Calu3 (cell line): ENCODE data around the gene TUFM. TPM values are rescaled to one million over a fixed set of nuclear protein-coding genes. Genes with fewer than 3 reads are reported as not detected.
"Not testable (repeated sequence)": the region's sequence is repeated elsewhere in the genome, so short reads cannot be mapped to it uniquely, and the experiment has no call there.

Experiments used
- BruUV-seq: library from RNA; stranded (reverse); fragments of 400-500 nt; replicated peaks from 2 replicates; lab custom pipeline; 2021; lab: Mats Ljungman, UMichigan
- CTCF ChIA-PET: fragments of 300-600 bp; sonication (Branson Sonifier 250); formaldehyde crosslinking; loops from one replicate; lab custom pipeline; 2022; ENCODE audit warnings: antibody characterized with exemption; lab: Charles Lee
- DNase-seq: peaks from one replicate; pipeline ENCODE4 v3.0.0; 2022
- H3K27ac Mint-ChIP-seq: one replicate; pipeline ENCODE4 v1.8.0; 2022; ENCODE audit warnings: mixed read lengths; ENCODE audit not compliant: unreplicated experiment
- H3K27me3 Mint-ChIP-seq: one replicate; pipeline ENCODE4 v1.8.0; 2022; ENCODE audit warnings: mixed read lengths; ENCODE audit not compliant: unreplicated experiment
- H3K36me3 Mint-ChIP-seq: one replicate; pipeline ENCODE4 v1.8.0; 2022; ENCODE audit warnings: mild to moderate bottlenecking, moderate library complexity, mixed read lengths; ENCODE audit not compliant: insufficient read depth, unreplicated experiment
- H3K4me1 Mint-ChIP-seq: one replicate; pipeline ENCODE4 v1.8.0; 2022; ENCODE audit warnings: mild to moderate bottlenecking, low read depth, mixed read lengths; ENCODE audit not compliant: unreplicated experiment
- H3K4me3 Mint-ChIP-seq: one replicate; pipeline ENCODE4 v1.8.0; 2022; ENCODE audit warnings: mild to moderate bottlenecking, low read depth, moderate library complexity, mixed read lengths; ENCODE audit not compliant: unreplicated experiment
- H3K9me3 Mint-ChIP-seq: one replicate; pipeline ENCODE4 v1.8.0; 2022; ENCODE audit warnings: low read depth, mixed read lengths; ENCODE audit not compliant: unreplicated experiment
- intact Hi-C: fragments of 100-400 bp; cut with micrococcal nuclease; formaldehyde crosslinking; loops from one replicate; pipeline ENCODE4 v1.10.0; 2022; ENCODE audit not compliant: unreplicated experiment
- total RNA-seq: library from RNA; stranded (reverse); gene quantifications from 2 replicates; pipeline ENCODE4 v1.2.3, GENCODE V29; 2022
- TF ChIP-seq, protein P1 (sequence below): fragments of 200-600 bp; IDR thresholded peaks from one replicate; pipeline ENCODE4 v1.8.0; 2022; ENCODE audit warnings: antibody characterized with exemption; ENCODE audit not compliant: unreplicated experiment

TUFM gene
- total RNA-seq, 1 experiment from 2014 or later: 273 TPM

DNA sequence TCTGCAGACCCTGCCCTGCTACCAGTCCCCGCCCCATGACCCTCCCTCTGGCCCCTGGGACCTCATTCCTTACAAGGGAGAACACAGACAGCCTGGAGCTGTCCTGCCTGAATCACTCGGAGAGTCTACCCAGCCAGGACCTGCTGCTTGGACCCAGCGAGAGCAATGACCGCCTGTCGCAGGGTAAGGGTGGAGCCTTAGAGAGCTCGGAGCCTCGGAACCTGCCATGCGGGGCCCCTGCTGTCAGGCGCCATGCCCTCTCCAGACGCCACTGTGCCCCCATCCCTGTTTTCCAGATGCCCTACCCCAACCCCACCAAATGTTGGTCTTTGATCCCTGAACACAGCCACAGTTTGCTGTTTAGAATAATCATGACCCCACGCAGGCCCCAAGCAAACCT, 23.1 kb upstream of the TUFM start:
- Mint-ChIP-seq H3K4me3 (no peak overlapping the region), H3K27me3 (no peaks in the 10 kb centered on the region), H3K27ac (no peak overlapping the region), H3K9me3 (no peaks in the 10 kb centered on the region), H3K36me3 (peaks cover 76% of the 10 kb centered on the region), H3K4me1 (peaks cover 20% of the 10 kb centered on the region)
- no peak for DNase-seq
- CTCF ChIA-PET: no interaction called here
- intact Hi-C loops: no loop called here
- TF ChIP-seq, protein P1, sequence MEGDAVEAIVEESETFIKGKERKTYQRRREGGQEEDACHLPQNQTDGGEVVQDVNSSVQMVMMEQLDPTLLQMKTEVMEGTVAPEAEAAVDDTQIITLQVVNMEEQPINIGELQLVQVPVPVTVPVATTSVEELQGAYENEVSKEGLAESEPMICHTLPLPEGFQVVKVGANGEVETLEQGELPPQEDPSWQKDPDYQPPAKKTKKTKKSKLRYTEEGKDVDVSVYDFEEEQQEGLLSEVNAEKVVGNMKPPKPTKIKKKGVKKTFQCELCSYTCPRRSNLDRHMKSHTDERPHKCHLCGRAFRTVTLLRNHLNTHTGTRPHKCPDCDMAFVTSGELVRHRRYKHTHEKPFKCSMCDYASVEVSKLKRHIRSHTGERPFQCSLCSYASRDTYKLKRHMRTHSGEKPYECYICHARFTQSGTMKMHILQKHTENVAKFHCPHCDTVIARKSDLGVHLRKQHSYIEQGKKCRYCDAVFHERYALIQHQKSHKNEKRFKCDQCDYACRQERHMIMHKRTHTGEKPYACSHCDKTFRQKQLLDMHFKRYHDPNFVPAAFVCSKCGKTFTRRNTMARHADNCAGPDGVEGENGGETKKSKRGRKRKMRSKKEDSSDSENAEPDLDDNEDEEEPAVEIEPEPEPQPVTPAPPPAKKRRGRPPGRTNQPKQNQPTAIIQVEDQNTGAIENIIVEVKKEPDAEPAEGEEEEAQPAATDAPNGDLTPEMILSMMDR: no peak
- no TSS peak for BruUV-seq

DNA sequence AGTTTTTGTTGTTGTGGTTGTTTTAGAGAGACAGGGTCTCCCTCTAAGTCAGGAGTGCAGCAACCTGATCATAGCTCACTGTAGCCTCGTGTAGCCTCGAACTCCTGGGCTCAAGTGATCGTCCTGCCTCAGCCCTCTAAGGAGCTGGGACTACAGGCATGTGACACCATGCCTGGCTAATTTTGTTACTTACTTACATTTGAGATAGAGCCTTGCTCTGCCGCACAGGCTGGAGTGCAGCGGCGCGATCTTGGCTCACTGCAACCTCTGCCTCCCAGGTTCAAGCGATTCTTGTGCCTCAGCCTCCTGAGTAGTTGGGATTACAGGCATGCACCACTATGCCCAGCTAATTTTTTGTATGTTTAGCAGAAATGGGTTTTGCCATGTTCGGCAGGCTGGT, 21.5 kb upstream of the TUFM start:
- BruUV-seq, H3K9me3 Mint-ChIP-seq, intact Hi-C loops, H3K27ac Mint-ChIP-seq, DNase-seq, H3K4me3 Mint-ChIP-seq, CTCF ChIA-PET, H3K27me3 Mint-ChIP-seq: not testable (repeated sequence)
- peaks cover 76% of the 10 kb centered on the region for H3K36me3 Mint-ChIP-seq
- peaks cover 22% of the 10 kb centered on the region for H3K4me1 Mint-ChIP-seq

DNA sequence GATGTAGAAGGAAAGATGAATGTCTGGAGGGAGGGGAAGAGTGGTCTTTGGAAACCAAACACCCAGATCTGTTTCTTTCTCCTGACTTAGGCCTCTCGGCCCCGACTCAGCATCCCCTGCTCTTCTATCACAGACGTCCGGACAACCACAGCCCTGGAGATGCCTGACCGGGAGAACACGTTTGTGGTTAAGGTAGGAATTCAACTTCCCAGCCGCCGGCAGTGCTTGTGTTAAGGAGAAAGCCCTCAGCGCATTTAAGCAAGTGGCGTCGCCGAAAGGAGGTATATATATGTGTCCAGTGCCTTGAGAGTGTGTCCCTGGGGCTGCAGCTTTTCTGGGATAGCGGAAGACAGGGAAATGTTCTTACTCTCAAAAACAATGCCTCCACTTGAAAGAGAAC, 21.1 kb upstream of the TUFM start:
- peaks cover 24% of the 10 kb centered on the region for H3K4me1 Mint-ChIP-seq
- no peak for DNase-seq
- peaks cover 76% of the 10 kb centered on the region for H3K36me3 Mint-ChIP-seq
- intact Hi-C loops: no loop called here
- H3K9me3 Mint-ChIP-seq: no peaks in the 10 kb centered on the region
- no peak overlapping the region for H3K4me3 Mint-ChIP-seq
- CTCF ChIA-PET: no interaction called here
- H3K27ac Mint-ChIP-seq: no peak overlapping the region
- TF ChIP-seq, protein P1: no peak
- H3K27me3 Mint-ChIP-seq: no peaks in the 10 kb centered on the region
- BruUV-seq: no TSS peak

DNA sequence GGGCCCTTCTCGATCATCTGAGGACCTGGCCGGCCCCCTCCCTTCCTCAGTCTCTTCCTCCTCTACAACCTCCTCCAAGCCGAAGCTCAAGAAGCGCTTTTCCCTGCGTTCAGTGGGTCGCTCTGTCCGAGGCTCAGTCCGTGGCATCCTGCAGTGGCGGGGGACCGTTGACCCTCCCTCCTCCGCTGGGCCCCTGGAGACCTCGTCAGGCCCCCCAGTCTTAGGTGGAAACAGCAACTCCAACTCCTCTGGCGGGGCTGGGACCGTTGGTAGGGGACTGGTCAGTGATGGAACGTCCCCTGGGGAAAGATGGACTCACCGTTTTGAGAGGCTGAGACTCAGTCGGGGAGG, 20.3 kb upstream of the TUFM start:
- intact Hi-C loops: no loop called here
- Mint-ChIP-seq H3K9me3 (no peaks in the 10 kb centered on the region), H3K36me3 (peaks cover 69% of the 10 kb centered on the region), H3K27ac (no peak overlapping the region), H3K4me1 (peaks cover 31% of the 10 kb centered on the region), H3K27me3 (no peaks in the 10 kb centered on the region), H3K4me3 (peak overlapping the region; percentile 93)
- TF ChIP-seq, protein P1: no peak
- no TSS peak for BruUV-seq
- CTCF ChIA-PET: interaction anchor here (0.6 kb wide), 1 partner anchor 25 kb away, joined by 3 read pairs; no protein-coding TSS in a partner anchor
- no peak for DNase-seq

DNA sequence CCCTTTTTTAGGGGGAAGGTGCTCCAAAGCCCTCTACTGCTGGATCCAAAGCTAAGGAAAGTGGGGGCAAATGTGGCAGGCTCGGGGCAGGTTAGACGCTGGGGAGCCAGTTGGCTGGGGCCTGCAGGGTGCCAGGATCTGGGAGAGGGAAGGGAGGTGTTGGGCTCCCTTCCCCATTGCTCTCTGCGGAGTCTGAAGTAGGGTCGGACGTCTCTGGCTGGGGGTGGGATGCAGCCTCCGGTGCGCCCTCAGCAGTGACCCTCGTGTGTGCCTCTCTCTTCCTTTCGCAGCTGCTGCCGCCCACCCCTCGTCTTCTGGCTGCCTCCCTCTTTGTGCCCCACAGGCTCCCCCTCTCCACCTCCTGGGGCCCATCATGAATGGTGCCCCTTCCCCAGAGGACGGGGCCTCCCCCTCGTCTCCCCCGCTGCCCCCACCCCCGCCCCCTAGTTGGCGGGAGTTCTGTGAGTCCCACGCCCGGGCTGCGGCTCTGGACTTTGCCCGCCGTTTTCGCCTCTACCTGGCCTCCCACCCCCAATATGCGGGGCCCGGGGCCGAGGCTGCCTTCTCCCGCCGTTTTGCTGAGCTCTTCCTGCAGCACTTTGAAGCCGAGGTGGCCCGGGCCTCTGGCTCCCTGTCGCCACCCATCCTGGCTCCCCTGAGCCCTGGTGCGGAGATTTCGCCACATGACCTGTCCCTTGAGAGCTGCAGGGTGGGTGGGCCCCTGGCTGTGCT, 19.7 kb upstream of the TUFM start:
- Mint-ChIP-seq H3K36me3 (peaks cover 69% of the 10 kb centered on the region), H3K4me1 (peaks cover 31% of the 10 kb centered on the region), H3K27me3 (no peaks in the 10 kb centered on the region), H3K4me3 (peak overlapping the region; percentile 93), H3K27ac (no peak overlapping the region), H3K9me3 (no peaks in the 10 kb centered on the region)
- intact Hi-C loops: no loop called here
- CTCF ChIA-PET: interaction anchor here (0.6 to 1.0 kb wide), 2 partner anchors 25 to 79 kb away, joined by 3 read pairs; no protein-coding TSS in a partner anchor
- no TSS peak for BruUV-seq
- no peak for DNase-seq
- TF ChIP-seq, protein P1: no peak
